GM12878 (cell line): ENCODE measurements around the gene GPR75.

Source experiments
- MXI1 ChIP-seq: fragments of 150-350 bp; IDR thresholded peaks from 2 replicates; pipeline ENCODE4 v1.6.1; 2011; ENCODE audit warnings: low read depth, mild to moderate bottlenecking, inconsistent platforms, low read length, improper control_type of control experiment
- ZNF274 ChIP-seq: IDR thresholded peaks from one replicate; pipeline ENCODE4 v1.8.0; 2011; ENCODE audit not compliant: insufficient read length, insufficient read depth

- no peak for TF ChIP-seq MXI1
- no peak for TF ChIP-seq ZNF274
Measured at GRCh38 chr2:53852532-53852931, 7.2 kb downstream of the GPR75 start.
